Muscle layer of colon (tissue), 2 donors: ENCODE data around the gene POU2F1.

Experiments
- H3K27ac ChIP-seq: one replicate; pipeline ENCODE4 v1.7.0; 2013; ENCODE audit warnings: low read depth, mild to moderate bottlenecking, low read length, moderate library complexity
- H3K27me3 ChIP-seq, 2 donors: one replicate each; pipeline ENCODE4 v1.7.0; 2013; ENCODE audit warnings: low read length in 2 of 2, mild to moderate bottlenecking in 2 of 2; ENCODE audit not compliant: insufficient read depth in 2 of 2, control insufficient read depth in 1 of 2
- H3K36me3 ChIP-seq: one replicate; pipeline ENCODE4 v1.7.0; 2013; ENCODE audit warnings: mild to moderate bottlenecking, low read length; ENCODE audit not compliant: insufficient read depth
- H3K4me1 ChIP-seq: one replicate; pipeline ENCODE4 v1.7.0; 2013; ENCODE audit warnings: mild to moderate bottlenecking, low read length; ENCODE audit not compliant: insufficient read depth
- H3K4me3 ChIP-seq, 2 donors: one replicate each; pipeline ENCODE4 v1.7.0; 2013; ENCODE audit warnings: low read length in 2 of 2, low read depth in 1 of 2, mild to moderate bottlenecking in 1 of 2, moderate library complexity in 1 of 2
- H3K9ac ChIP-seq: one replicate; pipeline ENCODE4 v1.7.0; 2013; ENCODE audit warnings: low read length
- H3K9me3 ChIP-seq: one replicate; pipeline ENCODE4 v1.7.0; 2013; ENCODE audit warnings: mild to moderate bottlenecking, low read length
- donor health status: abdominal sarcoma.
- donor health status: Adenocarcinoma of cecum.

The POU2F1 gene

DNA sequence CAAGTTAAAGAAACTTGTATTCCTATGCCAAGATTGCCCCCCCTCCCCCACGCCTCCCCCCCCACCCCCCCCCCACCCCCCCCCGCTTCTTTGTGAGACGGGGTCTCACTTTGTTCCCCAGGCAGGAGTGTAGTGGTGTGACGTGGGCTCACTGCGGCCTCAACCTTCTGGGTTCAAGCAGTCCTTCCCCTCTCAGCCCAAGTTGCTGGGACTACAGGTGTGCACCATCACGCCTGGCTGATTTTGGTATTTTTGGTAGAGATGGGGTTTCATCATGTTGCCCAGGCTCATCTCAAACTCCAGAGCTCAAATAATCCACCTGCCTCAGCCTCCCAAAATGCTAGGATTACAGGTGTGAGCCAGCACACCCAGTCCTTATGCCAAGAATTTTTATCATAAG is 136.6 kb downstream of the POU2F1 start:
- no peaks in the 10 kb centered on the region for H3K9me3 ChIP-seq
- no peak overlapping the region for H3K9ac ChIP-seq
- H3K27ac ChIP-seq: no peak overlapping the region
- no peaks in the 10 kb centered on the region for H3K27me3 ChIP-seq
- H3K36me3 ChIP-seq: no peaks in the 10 kb centered on the region
- H3K4me1 ChIP-seq: no peaks in the 10 kb centered on the region
- no peak overlapping the region for H3K4me3 ChIP-seq

DNA sequence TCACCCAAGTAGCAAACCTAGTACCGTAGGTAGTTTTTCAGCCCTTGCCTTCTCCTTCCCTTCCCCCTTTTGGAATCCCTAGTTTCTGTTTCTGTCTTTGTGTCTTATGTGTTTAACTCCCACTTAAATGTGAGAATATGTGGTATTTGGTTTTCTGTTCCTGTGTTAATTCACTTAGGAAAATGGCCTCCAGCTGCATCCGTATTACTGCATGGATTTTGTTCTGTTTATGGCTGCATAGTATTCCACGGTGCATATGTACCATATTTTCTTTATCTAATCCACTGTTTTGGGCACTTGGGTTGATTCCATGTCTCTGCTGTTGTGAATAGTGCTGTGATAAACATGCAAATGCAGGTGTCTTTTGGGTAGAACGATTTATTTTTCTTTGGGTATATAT is 138.6 kb downstream of the POU2F1 start:
- Histone ChIP-seq H3K9me3 (no peaks in the 10 kb centered on the region), H3K4me1 (no peaks in the 10 kb centered on the region), H3K27me3 (no peaks in the 10 kb centered on the region), H3K9ac (no peak overlapping the region), H3K36me3 (no peaks in the 10 kb centered on the region), H3K27ac (no peak overlapping the region), H3K4me3 (no peak overlapping the region)

DNA sequence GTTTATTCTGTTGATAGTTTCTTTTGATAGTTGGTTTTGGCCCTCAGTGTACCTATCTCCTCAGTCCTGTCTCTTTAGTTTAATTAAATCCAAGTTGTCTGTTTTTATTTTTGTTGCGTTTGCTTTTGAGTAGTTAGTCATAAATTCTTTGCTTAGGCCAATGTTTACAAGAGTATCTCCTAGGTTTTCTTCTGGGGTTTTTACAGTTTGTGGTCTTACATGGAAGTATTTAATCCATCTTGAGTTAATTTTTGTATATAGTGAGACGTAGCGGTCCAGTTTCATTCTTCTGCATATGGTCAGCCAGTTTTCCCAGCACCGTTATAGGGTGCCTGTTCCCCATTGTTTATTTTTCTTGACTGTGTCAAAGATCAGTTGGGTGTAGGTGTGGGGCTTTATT is 139.4 kb downstream of the POU2F1 start:
- H3K4me1 ChIP-seq: no peaks in the 10 kb centered on the region

DNA sequence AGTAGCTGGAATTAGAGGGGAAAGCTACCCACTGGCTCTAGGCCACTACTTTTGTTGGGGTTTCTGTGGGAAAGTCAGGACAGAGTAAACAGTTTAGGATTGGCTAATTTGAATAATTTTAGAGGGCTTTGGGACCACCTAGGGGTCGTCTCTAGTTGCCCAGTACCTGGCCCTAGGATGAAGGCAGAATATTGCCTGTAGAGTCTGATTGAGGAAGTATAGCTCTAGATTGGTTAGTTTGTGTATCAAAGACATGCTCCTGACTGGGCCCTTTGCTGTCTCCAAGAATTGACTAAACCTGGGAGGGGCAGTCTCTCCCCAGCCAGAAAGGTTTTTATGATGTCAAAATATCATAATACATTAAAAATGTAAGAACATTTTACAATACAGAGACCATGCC is 142.0 kb downstream of the POU2F1 start:
- no peak overlapping the region for H3K4me3 ChIP-seq
- no peak overlapping the region for H3K27ac ChIP-seq
- no peaks in the 10 kb centered on the region for H3K4me1 ChIP-seq
- no peaks in the 10 kb centered on the region for H3K36me3 ChIP-seq
- no peaks in the 10 kb centered on the region for H3K9me3 ChIP-seq
- H3K9ac ChIP-seq: no peak overlapping the region
- H3K27me3 ChIP-seq: no peaks in the 10 kb centered on the region

More for the DNA sequence above, 139.4 kb downstream of the POU2F1 start:
- Histone ChIP-seq H3K27ac (no peak overlapping the region), H3K27me3 (no peaks in the 10 kb centered on the region), H3K4me3 (no peak overlapping the region), H3K9me3 (no peaks in the 10 kb centered on the region), H3K9ac (no peak overlapping the region), H3K36me3 (no peaks in the 10 kb centered on the region)

DNA sequence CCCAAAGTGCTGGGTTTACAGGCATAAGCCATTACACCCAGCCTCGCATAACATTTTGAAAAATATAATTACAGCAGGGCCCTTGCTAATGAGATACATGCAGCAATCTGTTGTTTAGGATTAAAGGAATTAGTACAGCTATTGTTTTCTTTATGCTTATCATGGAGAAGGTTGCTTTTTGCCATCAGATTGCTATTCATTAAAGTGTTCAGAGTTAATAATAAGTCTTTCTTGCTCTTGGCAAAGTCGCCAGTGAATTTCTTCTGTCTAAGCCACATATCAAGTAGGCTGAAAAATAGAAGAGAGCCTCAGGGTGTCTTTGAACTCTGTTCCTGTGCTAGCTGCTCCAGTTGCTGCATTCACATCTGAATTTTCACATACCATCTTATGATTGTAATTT is 144.1 kb downstream of the POU2F1 start:
- Histone ChIP-seq H3K9ac (no peak overlapping the region), H3K4me1 (no peaks in the 10 kb centered on the region)

DNA sequence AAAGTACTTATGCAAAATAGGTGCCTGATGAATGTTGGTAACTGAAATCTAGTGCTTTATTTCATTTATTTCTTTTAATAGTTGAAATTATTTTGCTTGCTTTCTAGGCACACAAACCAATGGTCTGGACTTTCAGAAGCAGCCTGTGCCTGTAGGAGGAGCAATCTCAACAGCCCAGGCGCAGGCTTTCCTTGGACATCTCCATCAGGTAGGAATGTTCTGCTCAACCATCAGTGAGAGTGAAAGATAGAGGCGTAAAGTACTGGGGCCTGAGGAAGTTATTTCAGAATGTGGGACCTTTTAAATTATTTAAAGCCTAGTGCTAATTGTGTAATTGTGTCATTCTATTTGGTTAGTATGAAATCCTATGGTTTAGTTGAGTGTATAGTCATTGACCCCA is 144.7 kb downstream of the POU2F1 start:
- Histone ChIP-seq H3K27me3 (no peaks in the 10 kb centered on the region), H3K9me3 (no peaks in the 10 kb centered on the region), H3K27ac (no peak overlapping the region), H3K4me3 (no peak overlapping the region), H3K4me1 (no peaks in the 10 kb centered on the region), H3K9ac (no peak overlapping the region), H3K36me3 (no peaks in the 10 kb centered on the region)

More for the DNA sequence above, 144.1 kb downstream of the POU2F1 start:
- H3K36me3 ChIP-seq: no peaks in the 10 kb centered on the region
- H3K4me3 ChIP-seq: no peak overlapping the region
- H3K27me3 ChIP-seq: no peaks in the 10 kb centered on the region
- no peaks in the 10 kb centered on the region for H3K9me3 ChIP-seq
- no peak overlapping the region for H3K27ac ChIP-seq

DNA sequence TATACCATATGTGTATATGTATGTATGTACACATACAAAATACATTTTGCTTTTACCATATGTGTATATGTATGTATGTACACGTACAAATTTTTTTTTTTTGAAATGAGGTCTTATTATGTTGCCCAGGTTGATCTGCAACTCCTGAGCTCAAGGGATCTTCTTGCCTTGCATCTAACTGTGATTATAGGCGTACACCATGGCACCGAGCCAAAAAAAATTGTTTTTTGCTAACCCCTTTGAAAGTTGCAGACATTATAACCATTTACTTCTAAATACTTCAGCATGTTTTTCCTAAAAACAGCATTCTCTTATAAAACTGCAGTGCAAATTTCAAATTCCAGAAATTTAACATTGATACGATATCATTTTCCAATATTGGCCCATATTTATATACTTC is 147.0 kb downstream of the POU2F1 start:
- H3K9me3 ChIP-seq: no peaks in the 10 kb centered on the region
- H3K27me3 ChIP-seq: no peaks in the 10 kb centered on the region
- no peak overlapping the region for H3K27ac ChIP-seq
- H3K4me1 ChIP-seq: no peaks in the 10 kb centered on the region
- H3K4me3 ChIP-seq: no peak overlapping the region
- no peaks in the 10 kb centered on the region for H3K36me3 ChIP-seq
- no peak overlapping the region for H3K9ac ChIP-seq

DNA sequence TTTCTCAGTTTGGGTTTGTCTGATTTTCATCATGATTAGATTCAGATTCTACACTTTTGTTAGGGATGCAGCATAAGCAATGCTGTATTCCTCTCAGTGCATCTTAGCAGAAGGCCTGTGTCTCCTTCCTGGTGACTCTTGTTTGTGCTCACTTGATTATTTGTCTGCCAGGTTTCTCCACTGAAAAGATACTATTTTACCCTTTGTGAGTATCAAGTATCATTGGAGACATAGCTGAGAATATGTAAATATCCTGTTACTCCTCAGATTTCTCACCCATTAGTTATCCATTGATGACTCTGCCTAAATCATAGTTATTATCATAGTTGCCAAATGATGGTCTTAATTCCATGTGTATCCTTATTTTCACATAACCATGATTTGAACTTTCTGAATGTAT is 148.5 kb downstream of the POU2F1 start:
- Histone ChIP-seq H3K36me3 (no peaks in the 10 kb centered on the region), H3K4me1 (no peaks in the 10 kb centered on the region), H3K9ac (no peak overlapping the region), H3K4me3 (no peak overlapping the region), H3K27me3 (no peaks in the 10 kb centered on the region), H3K27ac (no peak overlapping the region), H3K9me3 (no peaks in the 10 kb centered on the region)

DNA sequence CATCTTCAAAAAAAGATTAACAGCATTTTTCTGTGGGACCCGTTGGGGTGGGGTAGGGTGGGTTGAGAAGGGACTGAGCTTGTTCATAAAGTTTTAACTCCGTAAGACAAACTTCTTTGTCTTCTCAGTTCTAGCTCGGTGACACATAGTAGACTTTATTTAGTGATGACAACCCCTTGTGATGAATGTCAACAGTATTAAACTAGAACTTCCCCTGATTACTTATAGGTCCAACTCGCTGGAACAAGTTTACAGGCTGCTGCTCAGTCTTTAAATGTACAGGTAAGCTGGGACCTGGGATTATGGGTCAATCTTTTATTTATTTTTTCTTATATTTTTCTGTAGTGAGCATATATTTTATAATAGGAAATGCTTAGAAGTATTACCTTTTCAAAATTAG is 149.2 kb downstream of the POU2F1 start:
- Histone ChIP-seq H3K4me1 (no peaks in the 10 kb centered on the region), H3K27ac (no peak overlapping the region), H3K36me3 (no peaks in the 10 kb centered on the region), H3K9ac (no peak overlapping the region), H3K4me3 (no peak overlapping the region), H3K27me3 (no peaks in the 10 kb centered on the region), H3K9me3 (no peaks in the 10 kb centered on the region)

DNA sequence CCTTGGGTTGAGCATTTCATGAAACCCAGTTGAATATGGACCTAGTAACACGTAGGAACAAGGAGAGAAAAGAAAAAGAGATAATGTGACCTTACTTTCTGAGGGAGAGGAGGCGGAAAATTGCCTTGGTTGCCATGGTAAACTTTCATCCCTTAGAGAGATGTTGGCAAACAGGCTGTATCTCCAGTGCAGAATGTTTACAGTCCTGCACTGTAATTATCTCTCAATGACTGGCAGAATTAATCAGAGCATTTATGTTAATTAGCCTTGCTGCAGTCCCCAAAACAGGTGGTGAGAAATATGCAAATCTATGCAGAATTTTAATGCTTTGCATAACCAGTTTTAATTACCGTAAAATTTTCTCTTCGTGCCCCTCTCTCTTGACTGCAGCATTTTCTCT is 150.3 kb downstream of the POU2F1 start:
- no peak overlapping the region for H3K27ac ChIP-seq
- H3K36me3 ChIP-seq: peaks cover 5% of the 10 kb centered on the region
- H3K4me1 ChIP-seq: no peaks in the 10 kb centered on the region
- H3K27me3 ChIP-seq: no peaks in the 10 kb centered on the region
- H3K9me3 ChIP-seq: no peaks in the 10 kb centered on the region
- H3K9ac ChIP-seq: no peak overlapping the region
- H3K4me3 ChIP-seq: no peak overlapping the region

DNA sequence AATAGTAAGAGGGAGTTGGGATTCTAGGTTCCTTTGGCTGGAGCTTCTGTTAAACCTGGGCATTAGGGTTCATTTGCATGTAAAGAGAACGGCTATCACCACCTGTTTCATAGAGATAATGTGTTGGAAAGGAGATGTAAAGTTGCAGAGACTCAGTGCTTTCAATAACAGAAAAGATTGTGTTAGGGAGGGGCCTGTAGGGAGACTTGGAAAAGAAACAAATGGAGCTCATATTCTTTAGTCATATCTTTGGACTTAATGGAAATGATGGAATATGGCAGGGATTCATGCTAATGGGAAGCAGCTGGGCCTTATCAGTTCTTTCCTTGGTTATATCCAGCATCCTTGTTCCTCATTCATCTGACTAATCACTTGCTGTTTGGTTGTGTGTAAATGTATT is 152.7 kb downstream of the POU2F1 start:
- Histone ChIP-seq H3K9me3 (no peaks in the 10 kb centered on the region), H3K9ac (no peak overlapping the region), H3K4me1 (no peaks in the 10 kb centered on the region), H3K27ac (no peak overlapping the region), H3K4me3 (no peak overlapping the region), H3K36me3 (peaks cover 5% of the 10 kb centered on the region), H3K27me3 (no peaks in the 10 kb centered on the region)

DNA sequence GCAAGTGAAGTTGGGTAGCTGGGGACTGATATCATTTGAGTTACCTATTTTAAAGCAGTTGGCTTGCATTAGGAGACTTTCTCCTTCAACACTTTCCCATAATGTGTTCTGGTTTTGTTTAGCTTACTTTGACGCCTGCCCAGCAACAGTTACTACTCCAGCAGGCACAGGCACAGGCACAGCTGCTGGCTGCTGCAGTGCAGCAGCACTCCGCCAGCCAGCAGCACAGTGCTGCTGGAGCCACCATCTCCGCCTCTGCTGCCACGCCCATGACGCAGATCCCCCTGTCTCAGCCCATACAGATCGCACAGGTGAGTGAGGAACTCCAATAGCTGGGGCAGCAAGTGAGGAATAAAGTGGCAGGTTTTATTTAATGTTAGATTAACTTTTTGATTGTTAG is 153.3 kb downstream of the POU2F1 start:
- no peaks in the 10 kb centered on the region for H3K4me1 ChIP-seq
- no peak overlapping the region for H3K9ac ChIP-seq
- H3K9me3 ChIP-seq: no peaks in the 10 kb centered on the region
- peaks cover 5% of the 10 kb centered on the region for H3K36me3 ChIP-seq
- H3K27me3 ChIP-seq: no peaks in the 10 kb centered on the region
- no peak overlapping the region for H3K27ac ChIP-seq
- no peak overlapping the region for H3K4me3 ChIP-seq
